Body of pancreas (tissue), 4 donors: ENCODE measurements around the gene FAM193A. TPM values are rescaled to one million over a fixed set of nuclear protein-coding genes. Genes with fewer than 3 reads are reported as not detected.

Source experiments
- ATAC-seq: fragments of 150-250 bp; one replicate; pipeline ENCODE4 v1.9.1; 2016
- DNase-seq, 4 donors: peaks; one replicate each; pipeline ENCODE4 v3.0.0-alpha.2; 2019
- H3K27ac ChIP-seq, 4 donors: fragments of 200-600 bp; sonication (generic); 1 replicate in 3 of 4; 2 replicates in 1 of 4; pipeline versions ENCODE4 v1.5.1 to v1.6.1; 2016 to 2019; ENCODE audit warnings: mild to moderate bottlenecking in 1 of 4, mixed read lengths in 1 of 4, moderate library complexity in 1 of 4
- H3K27me3 ChIP-seq, 2 donors: fragments of 200-600 bp; sonication (generic); one replicate each; pipeline ENCODE4 v1.6.0; 2016; ENCODE audit warnings: mild to moderate bottlenecking in 1 of 2
- H3K36me3 ChIP-seq, 2 donors: fragments of 200-600 bp; sonication (generic); replicated peaks in 1 of 2; 2 replicates each; pipeline ENCODE4 v1.5.1; 2016; ENCODE audit warnings: low read depth in 2 of 2; ENCODE audit not compliant: insufficient read depth in 1 of 2
- H3K4me1 ChIP-seq: fragments of 200-600 bp; sonication (generic); one replicate; pipeline ENCODE4 v1.6.0; 2016
- H3K4me3 ChIP-seq, 2 donors: fragments of 200-600 bp; sonication (generic); 1 replicate in 1 of 2; 2 replicates in 1 of 2; pipeline ENCODE4 v1.5.1; 2016 to 2019
- H3K9me3 ChIP-seq, 3 donors: fragments of 200-600 bp; sonication (generic); 1 replicate in 2 of 3; 2 replicates in 1 of 3; pipeline ENCODE4 v1.5.1; 2016
- CTCF ChIP-seq, 7 experiments: fragments of 450-650 bp in 4 of 7; fragments of 200-600 bp in 3 of 7; sonication (generic) in 3 of 7; IDR thresholded peaks; one replicate each; pipeline ENCODE4 v1.5.1; 2016 to 2019; ENCODE audit warnings: antibody characterized with exemption in 7 of 7
- POLR2A ChIP-seq, 3 donors: fragments of 450-650 bp; IDR thresholded peaks; one replicate each; pipeline ENCODE4 v1.6.1; 2016; ENCODE audit warnings: antibody characterized with exemption in 3 of 3, mild to moderate bottlenecking in 2 of 3
- WGBS, 2 donors: methylation state at CpG; one replicate each; pipeline ENCODE4 v1.1.5; 2017; 5-methylcytosine and 5-hydroxymethylcytosine counted together
- intact Hi-C: fragments of 100-400 bp; cut with DNase I; formaldehyde crosslinking; loops from one replicate; pipeline ENCODE4 v1.15.1; 2023
- total RNA-seq, 2 donors: library from RNA; depleted of rRNA; stranded (reverse); fragments of >200 nt; gene quantifications; one replicate each; pipeline ENCODE4 v1.1.0, GENCODE V29; 2016

The FAM193A gene
- 10 to 100 TPM; 14.8 to 22.7 TPM for total RNA-seq

- H3K4me1 ChIP-seq = peaks cover 25% of the 10 kb centered on the region
- intact Hi-C loops = no loop called here
- H3K9me3 ChIP-seq = no peaks in the 10 kb centered on the region
- WGBS, 2 donors = 1% methylated on average over 103 of the region's 106 CpGs; no CpG with 5 or more reads in 1 of the 2 donors
- no peaks in the 10 kb centered on the region for H3K36me3 ChIP-seq
- peak within 1 kb of the TSS; percentile 75 to 98 (median 93) for H3K27ac ChIP-seq
- DNase-seq (peak; percentile 98 to 99 (median 99)), ATAC-seq (peak; percentile 94)
- no peaks in the 10 kb centered on the region for H3K27me3 ChIP-seq
- TF ChIP-seq POLR2A (IDR thresholded peaks at IDR 0.05) = peak; percentile 36 to 52 (median 37)
- TF ChIP-seq CTCF (IDR thresholded peaks at IDR 0.05) = peak in 2 of 7 experiments; percentile 16 to 39
- H3K4me3 ChIP-seq = peak within 1 kb of the TSS; percentile 23 to 91
These were observed at the start of gene FAM193A for GRCh38 chr4:2536193-2537010. Gene FAM193A (plus strand): TSS chr4:2536647. CDS start chr4:2536916, 269 bp downstream.

DNA sequence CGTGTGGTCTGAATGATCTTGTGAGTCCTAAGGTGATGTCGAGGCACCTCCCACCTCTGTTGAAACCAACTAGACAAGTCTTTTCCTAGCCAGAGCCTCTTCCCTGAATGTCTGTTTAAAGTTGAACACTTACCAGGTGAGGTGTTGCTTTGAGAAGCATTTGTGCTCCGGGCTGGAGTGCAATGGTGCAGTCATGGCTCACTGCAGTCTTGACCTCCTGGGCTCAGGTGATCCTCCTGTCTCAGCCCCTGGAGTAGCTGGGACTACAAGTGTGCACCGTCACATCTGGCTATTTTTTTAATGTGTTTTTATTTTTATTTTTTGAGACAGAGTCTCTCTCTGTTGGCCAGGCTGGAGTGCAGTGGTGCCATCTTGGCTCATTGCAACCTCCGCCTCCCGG, 49.5 kb upstream of the FAM193A start:
- 89 to 93% methylated on average over 5 to 6 of the region's 6 CpGs for WGBS, 2 donors
- TF ChIP-seq POLR2A (IDR thresholded peaks at IDR 0.05) (no peak), CTCF (IDR thresholded peaks at IDR 0.05) (no peak)
- peaks cover 66% of the 10 kb centered on the region for H3K4me1 ChIP-seq
- no peak overlapping the region for H3K4me3 ChIP-seq
- no peak for DNase-seq
- peaks cover 0 to 6% of the 10 kb centered on the region in 2 donors for H3K36me3 ChIP-seq
- no peaks in the 10 kb centered on the region for H3K9me3 ChIP-seq
- H3K27ac ChIP-seq = no peak overlapping the region
- intact Hi-C loops = no loop called here
- ATAC-seq = no peak
- no peaks in the 10 kb centered on the region for H3K27me3 ChIP-seq

DNA sequence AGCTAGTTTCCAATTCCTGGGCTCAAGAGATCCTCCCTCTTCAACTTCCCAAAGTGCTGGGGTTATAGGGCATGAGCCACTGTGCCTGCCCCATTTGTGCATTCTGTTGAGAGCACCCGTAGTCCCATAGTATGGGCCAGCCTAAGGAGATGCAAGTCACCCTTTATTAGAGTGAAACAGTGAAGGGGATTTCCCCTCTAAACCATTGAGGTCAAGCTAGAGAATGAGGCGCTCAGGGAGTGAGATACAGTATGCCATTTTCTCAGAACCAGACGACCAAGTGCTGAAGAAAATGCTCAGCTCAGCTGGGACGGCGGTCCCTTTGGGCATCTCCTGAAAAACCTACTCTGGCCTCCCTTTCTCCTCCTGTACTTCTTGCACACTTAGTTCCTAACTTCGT, 48.8 kb upstream of the FAM193A start:
- WGBS, 2 donors = 76 to 80% methylated on average over 6 of the region's 6 CpGs
- Histone ChIP-seq H3K9me3 (no peaks in the 10 kb centered on the region), H3K27me3 (no peaks in the 10 kb centered on the region), H3K27ac (no peak overlapping the region), H3K4me3 (no peak overlapping the region), H3K4me1 (peaks cover 59% of the 10 kb centered on the region), H3K36me3 (peaks cover 0 to 6% of the 10 kb centered on the region in 2 donors)
- TF ChIP-seq CTCF (IDR thresholded peaks at IDR 0.05) = no peak
- TF ChIP-seq POLR2A (IDR thresholded peaks at IDR 0.05) = no peak
- DNase-seq = no peak
- intact Hi-C loops = no loop called here
- ATAC-seq = no peak

GRCh38 chr4:2489081-2489805, 47.2 kb upstream of the FAM193A start:
- Histone ChIP-seq H3K27me3 (no peaks in the 10 kb centered on the region), H3K9me3 (no peaks in the 10 kb centered on the region), H3K27ac (peak overlapping the region in 1 of 4 donors; percentile 21), H3K4me1 (peaks cover 46% of the 10 kb centered on the region), H3K4me3 (no peak overlapping the region), H3K36me3 (peaks cover 0 to 6% of the 10 kb centered on the region in 2 donors)
- DNase-seq (no peak), ATAC-seq (no peak)
- 86 to 98% methylated on average over 10 to 20 of the region's 20 CpGs for whole genome bisulfite sequencing, 2 donors
- intact Hi-C loops = no loop called here
- TF ChIP-seq CTCF (IDR thresholded peaks at IDR 0.05) (no peak), POLR2A (IDR thresholded peaks at IDR 0.05) (no peak)
